Parathyroid adenoma (tissue), 2 donors: ENCODE data around the gene MICALL2.

Source experiments
- H2AFZ ChIP-seq: fragments of 300-600 bp; sonication (generic); one replicate; pipeline ENCODE4 v1.7.0; 2017; ENCODE audit warnings: antibody characterized with exemption, mild to moderate bottlenecking
- H3K27ac ChIP-seq: fragments of 300-600 bp; sonication (generic); one replicate; pipeline ENCODE4 v1.7.0; 2017
- H3K27me3 ChIP-seq: fragments of 300-600 bp; sonication (generic); one replicate; pipeline ENCODE4 v1.7.0; 2017; ENCODE audit warnings: low read length; ENCODE audit not compliant: control insufficient read depth, insufficient read depth
- H3K36me3 ChIP-seq: fragments of 300-600 bp; sonication (generic); one replicate; pipeline ENCODE4 v1.7.0; 2017; ENCODE audit warnings: low read length; ENCODE audit not compliant: control insufficient read depth, insufficient read depth
- H3K4me1 ChIP-seq: fragments of 300-600 bp; sonication (generic); one replicate; pipeline ENCODE4 v1.7.0; 2017; ENCODE audit warnings: control low read depth
- H3K4me2 ChIP-seq: fragments of 300-600 bp; sonication (generic); one replicate; pipeline ENCODE4 v1.7.0; 2017; ENCODE audit warnings: low read length
- H3K4me3 ChIP-seq: fragments of 300-600 bp; sonication (generic); one replicate; pipeline ENCODE4 v1.7.0; 2017; ENCODE audit warnings: low read depth, low read length
- H3K79me2 ChIP-seq: fragments of 300-600 bp; sonication (generic); one replicate; pipeline ENCODE4 v1.7.0; 2017; ENCODE audit warnings: control low read depth
- H3K9ac ChIP-seq: fragments of 300-600 bp; sonication (generic); one replicate; pipeline ENCODE4 v1.7.0; 2017; ENCODE audit warnings: mild to moderate bottlenecking
- H3K9me3 ChIP-seq: fragments of 300-600 bp; sonication (generic); one replicate; pipeline ENCODE4 v1.7.0; 2017; ENCODE audit warnings: low read length; ENCODE audit not compliant: control insufficient read depth
- CTCF ChIP-seq: fragments of 300-600 bp; sonication (generic); IDR thresholded peaks from one replicate; pipeline ENCODE4 v1.7.0; 2017; ENCODE audit warnings: antibody characterized with exemption, mild to moderate bottlenecking
- donor health status: primary hyperparathyroidism.

MICALL2 gene

GRCh38 chr7:1495564-1496242, 36.4 kb upstream of the MICALL2 start:
- Histone ChIP-seq H3K79me2 (no peaks in the 10 kb centered on the region), H3K36me3 (no peaks in the 10 kb centered on the region), H2AFZ (no peak overlapping the region), H3K9me3 (no peaks in the 10 kb centered on the region), H3K4me2 (no peak overlapping the region), H3K27me3 (no peaks in the 10 kb centered on the region), H3K27ac (no peak overlapping the region), H3K4me3 (no peak overlapping the region), H3K9ac (no peak overlapping the region), H3K4me1 (no peaks in the 10 kb centered on the region)
- TF ChIP-seq CTCF, result no peak

GRCh38 chr7:1494866-1495563, 35.7 kb upstream of the MICALL2 start:
- Histone ChIP-seq H3K4me2 (no peak overlapping the region), H3K36me3 (no peaks in the 10 kb centered on the region), H3K27me3 (no peaks in the 10 kb centered on the region), H3K79me2 (no peaks in the 10 kb centered on the region), H3K4me3 (no peak overlapping the region), H2AFZ (no peak overlapping the region), H3K4me1 (no peaks in the 10 kb centered on the region), H3K9me3 (no peaks in the 10 kb centered on the region), H3K27ac (no peak overlapping the region), H3K9ac (no peak overlapping the region)
- TF ChIP-seq CTCF, result no peak

- Histone ChIP-seq H3K4me1 (no peaks in the 10 kb centered on the region), H3K27me3 (no peaks in the 10 kb centered on the region), H3K9me3 (no peaks in the 10 kb centered on the region), H3K4me2 (no peak overlapping the region), H3K27ac (no peak overlapping the region), H3K9ac (no peak overlapping the region), H2AFZ (no peak overlapping the region), H3K4me3 (no peak overlapping the region), H3K79me2 (no peaks in the 10 kb centered on the region), H3K36me3 (no peaks in the 10 kb centered on the region)
- TF ChIP-seq CTCF, result no peak
Observed at GRCh38 chr7:1494447-1494846, 35.2 kb upstream of the MICALL2 start.

- Histone ChIP-seq H3K79me2 (no peaks in the 10 kb centered on the region), H3K36me3 (no peaks in the 10 kb centered on the region), H3K4me3 (no peak overlapping the region), H2AFZ (no peak overlapping the region), H3K9me3 (no peaks in the 10 kb centered on the region), H3K27ac (no peak overlapping the region), H3K27me3 (no peaks in the 10 kb centered on the region), H3K4me1 (no peaks in the 10 kb centered on the region), H3K4me2 (no peak overlapping the region), H3K9ac (no peak overlapping the region)
- TF ChIP-seq CTCF, result no peak
Observed at GRCh38 chr7:1493571-1493970, 34.3 kb upstream of the MICALL2 start.

GRCh38 chr7:1493129-1493528, 33.9 kb upstream of the MICALL2 start:
- TF ChIP-seq CTCF, result no peak

More at GRCh38 chr7:1493129-1493528, 33.9 kb upstream of the MICALL2 start:
- Histone ChIP-seq H2AFZ (no peak overlapping the region), H3K27me3 (no peaks in the 10 kb centered on the region), H3K27ac (no peak overlapping the region), H3K79me2 (no peaks in the 10 kb centered on the region), H3K4me3 (no peak overlapping the region), H3K36me3 (no peaks in the 10 kb centered on the region), H3K9ac (no peak overlapping the region), H3K4me1 (no peaks in the 10 kb centered on the region), H3K9me3 (no peaks in the 10 kb centered on the region), H3K4me2 (no peak overlapping the region)
